GM13977 (cell line): ENCODE results near the gene ULK4.
A peak's percentile ranks its signal among the peaks of the same experiment; 100 is the strongest.

Experiments used
- DNase-seq: peaks from one replicate; pipeline ENCODE4 v3.0.0; 2012; ENCODE audit warnings: low spot score
- in situ Hi-C: fragments of 300-500 bp; cut with MboI; formaldehyde crosslinking; loops from one replicate; pipeline ENCODE4 v1.12.0; 2022; ENCODE audit warnings: low sequenced_read_pairs, low pct_unique_long_range_greater_than_20kb, mixed read lengths, inconsistent platforms; ENCODE audit not compliant: unreplicated experiment
- TF ChIP-seq, protein P1 (sequence below): IDR thresholded peaks from 2 replicates; pipeline ENCODE4 v1.5.1; 2012; ENCODE audit warnings: mild to moderate bottlenecking, control low read depth; ENCODE audit not compliant: insufficient read depth; ENCODE audit errors: extremely low read depth, missing control alignments

ULK4 gene

DNA sequence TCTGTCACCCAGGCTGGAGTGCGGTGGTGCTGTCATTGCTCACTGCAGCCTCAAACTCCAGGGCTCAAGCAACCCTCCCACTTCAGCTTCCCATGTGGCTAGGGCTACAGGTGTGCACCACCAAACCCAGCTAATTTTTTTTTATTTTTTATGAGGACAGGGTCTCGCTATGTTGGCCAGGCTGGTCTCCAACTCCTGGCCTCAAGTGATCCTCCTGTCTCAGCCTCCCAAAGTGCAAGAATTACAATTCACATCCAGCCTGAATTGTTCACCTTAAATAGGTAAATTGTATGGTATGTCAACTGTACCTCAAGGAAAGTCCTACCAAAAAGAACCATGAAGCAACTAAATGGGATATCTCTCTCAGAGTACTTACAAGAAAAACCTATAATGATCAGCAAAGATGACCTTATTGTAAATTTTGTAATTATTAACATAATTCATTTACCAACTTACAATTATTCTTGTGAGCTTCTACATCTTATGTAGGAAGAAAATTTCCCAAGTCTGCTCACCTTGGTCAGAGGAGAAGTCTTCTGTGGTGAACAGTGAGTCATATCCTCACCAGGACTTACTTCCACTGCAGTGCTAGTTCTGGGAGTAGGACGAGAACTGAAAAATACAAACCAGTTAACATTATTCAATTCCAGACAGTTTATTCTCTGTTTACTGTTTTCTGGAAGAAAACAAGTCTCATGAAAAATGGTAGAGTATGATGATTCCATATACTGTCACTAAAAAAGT, 54.4 kb downstream of the ULK4 start:
- TF ChIP-seq, protein P1, sequence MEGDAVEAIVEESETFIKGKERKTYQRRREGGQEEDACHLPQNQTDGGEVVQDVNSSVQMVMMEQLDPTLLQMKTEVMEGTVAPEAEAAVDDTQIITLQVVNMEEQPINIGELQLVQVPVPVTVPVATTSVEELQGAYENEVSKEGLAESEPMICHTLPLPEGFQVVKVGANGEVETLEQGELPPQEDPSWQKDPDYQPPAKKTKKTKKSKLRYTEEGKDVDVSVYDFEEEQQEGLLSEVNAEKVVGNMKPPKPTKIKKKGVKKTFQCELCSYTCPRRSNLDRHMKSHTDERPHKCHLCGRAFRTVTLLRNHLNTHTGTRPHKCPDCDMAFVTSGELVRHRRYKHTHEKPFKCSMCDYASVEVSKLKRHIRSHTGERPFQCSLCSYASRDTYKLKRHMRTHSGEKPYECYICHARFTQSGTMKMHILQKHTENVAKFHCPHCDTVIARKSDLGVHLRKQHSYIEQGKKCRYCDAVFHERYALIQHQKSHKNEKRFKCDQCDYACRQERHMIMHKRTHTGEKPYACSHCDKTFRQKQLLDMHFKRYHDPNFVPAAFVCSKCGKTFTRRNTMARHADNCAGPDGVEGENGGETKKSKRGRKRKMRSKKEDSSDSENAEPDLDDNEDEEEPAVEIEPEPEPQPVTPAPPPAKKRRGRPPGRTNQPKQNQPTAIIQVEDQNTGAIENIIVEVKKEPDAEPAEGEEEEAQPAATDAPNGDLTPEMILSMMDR: no peak

DNA sequence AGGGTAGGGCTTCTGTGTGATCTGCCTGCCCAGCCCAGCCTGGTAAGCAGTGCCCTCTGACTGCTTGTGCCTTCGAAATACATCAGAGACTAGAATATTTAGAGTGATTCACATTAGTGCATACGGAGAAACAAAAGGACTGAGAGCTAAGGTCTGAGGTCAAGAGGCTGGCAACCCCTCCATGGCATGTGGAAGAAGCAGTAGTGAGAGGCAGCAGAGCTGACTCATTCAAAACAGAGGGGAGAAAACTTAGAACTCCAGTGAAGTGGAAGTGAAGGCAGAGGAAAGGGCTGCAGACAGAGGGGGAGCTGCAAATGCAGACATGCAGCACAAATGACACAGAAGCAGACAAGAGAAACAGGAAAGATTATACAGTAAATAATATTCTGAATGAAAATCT, 61.6 kb downstream of the ULK4 start:
- TF ChIP-seq, protein P1: no peak
- no peak for DNase-seq
- in situ Hi-C loops: loop anchor here (25.0 kb wide), 1 partner anchor 537 kb away; no protein-coding TSS in a partner anchor

More for the DNA sequence above, 54.4 kb downstream of the ULK4 start:
- in situ Hi-C loops: loop anchor here (25.0 kb wide), 1 partner anchor 530 kb away; no protein-coding TSS in a partner anchor
- no peak for DNase-seq

DNA sequence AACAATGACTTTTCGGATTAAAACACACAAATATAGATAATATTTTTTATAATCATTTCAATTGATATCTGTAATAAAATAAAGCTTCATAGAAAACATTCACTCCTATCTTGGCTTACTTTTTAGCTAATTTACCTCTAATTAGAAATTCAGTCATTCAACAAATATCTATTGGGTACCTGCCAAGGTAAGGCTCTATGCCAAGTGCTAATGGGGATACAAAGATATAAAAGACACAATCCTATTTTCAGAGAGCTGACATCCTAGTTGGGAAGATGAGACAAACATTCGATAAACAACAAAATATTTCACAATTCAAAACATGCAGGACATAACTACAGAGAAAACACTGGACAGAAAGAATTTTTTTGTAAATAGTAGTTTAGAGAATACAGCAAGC, 63.3 kb downstream of the ULK4 start:
- no peak for DNase-seq
- in situ Hi-C loops: loop anchor here (25.0 kb wide), 1 partner anchor 1586 kb away; the partner anchor contains the start of gene EIF1B
- TF ChIP-seq, protein P1: no peak

DNA sequence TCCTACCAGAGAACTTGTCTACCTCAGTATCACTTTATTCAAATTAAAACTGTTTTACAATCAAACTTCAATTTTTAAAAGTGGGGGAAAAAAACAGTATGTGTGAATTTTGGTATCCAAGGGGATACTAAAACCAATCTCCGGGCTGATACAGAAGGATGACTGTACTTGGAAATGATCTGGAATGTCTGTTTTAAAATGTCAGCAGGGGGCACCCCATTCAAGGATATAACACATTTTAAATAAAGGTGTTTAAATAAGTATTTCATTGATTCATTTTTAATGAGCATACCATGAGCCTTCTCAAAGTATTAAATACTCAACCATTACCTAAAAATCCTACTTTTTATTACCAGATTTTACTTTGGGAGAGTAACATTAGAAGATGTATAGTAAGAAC, 67.9 kb downstream of the ULK4 start:
- TF ChIP-seq, protein P1: peak; percentile 45
- in situ Hi-C loops: loop anchor here (5.0 to 25.0 kb wide), 2 partner anchors 203 to 1582 kb away; partner anchors contain the start of gene EIF1B
- peak; percentile 39 for DNase-seq

DNA sequence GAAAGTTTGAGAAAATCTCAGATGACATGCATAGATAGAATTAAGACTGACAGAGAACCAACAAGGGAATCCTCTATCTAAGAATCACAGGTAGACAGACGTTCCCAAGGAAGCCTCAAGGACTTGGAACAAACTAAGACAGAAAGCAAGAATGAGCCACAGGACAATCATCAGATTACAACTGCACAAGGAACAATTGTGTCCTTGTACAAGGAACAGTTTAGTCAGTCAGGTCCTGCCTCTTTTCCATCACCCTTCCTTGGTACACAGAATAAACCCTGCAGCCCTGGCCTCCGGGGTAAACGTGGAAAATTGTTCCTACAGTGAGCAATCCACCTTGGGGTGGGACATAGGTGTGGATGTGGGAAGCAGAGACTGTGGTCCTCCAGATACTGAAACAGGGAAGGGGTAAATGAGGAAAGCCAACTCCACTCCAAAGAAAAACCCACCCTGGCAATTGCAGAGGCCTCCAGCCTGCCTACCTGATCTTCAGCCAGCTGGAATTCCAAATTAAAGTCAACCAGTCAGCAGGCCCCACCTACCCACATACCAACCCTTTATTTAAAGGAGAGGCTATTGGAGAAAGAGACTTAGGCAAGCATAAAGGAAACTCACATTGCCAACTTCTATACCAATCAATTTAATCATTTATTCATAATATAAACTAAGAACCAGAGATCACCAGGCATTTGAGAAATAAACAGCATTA, 73.4 kb downstream of the ULK4 start:
- in situ Hi-C loops: loop anchor here (25.0 kb wide), 1 partner anchor 1576 kb away; the partner anchor contains the start of gene EIF1B
- DNase-seq: no peak

DNA sequence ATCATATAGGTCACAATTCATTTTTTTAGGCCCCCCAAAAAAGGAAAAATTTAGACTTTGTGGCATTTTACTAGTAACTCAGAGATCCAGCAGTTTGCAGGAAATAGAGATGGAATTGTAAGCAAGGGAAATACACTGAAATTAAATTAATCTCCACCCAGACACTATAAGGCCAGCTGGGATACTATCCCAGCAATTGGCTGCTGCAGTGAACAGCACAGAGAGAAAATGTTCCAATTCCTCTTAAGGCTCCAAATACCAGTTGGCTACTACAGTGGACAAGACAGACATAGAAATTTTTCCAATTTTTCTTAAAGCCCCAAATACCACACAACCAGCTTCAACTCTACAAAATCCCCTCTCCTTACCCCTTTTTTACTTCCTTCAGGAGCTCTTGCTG, 78.9 kb downstream of the ULK4 start:
- in situ Hi-C loops: loop anchor here (25.0 kb wide), 1 partner anchor 1571 kb away; the partner anchor contains the start of gene EIF1B
- DNase-seq: no peak
- TF ChIP-seq, protein P1: no peak

More for the DNA sequence above, 73.4 kb downstream of the ULK4 start:
- TF ChIP-seq, protein P1: no peak
